GM10266 (cell line): ENCODE measurements around the gene VAV2.

Experiments
- DNase-seq: peaks from one replicate; pipeline ENCODE4 v3.0.0; 2012; ENCODE audit errors: extremely low spot score
- TF ChIP-seq, protein P1 (sequence below): IDR thresholded peaks from 2 replicates; pipeline ENCODE4 v1.5.1; 2012; ENCODE audit warnings: mild to moderate bottlenecking, low read depth; ENCODE audit not compliant: control insufficient read depth, insufficient read depth; ENCODE audit errors: missing control alignments

Gene VAV2

DNA sequence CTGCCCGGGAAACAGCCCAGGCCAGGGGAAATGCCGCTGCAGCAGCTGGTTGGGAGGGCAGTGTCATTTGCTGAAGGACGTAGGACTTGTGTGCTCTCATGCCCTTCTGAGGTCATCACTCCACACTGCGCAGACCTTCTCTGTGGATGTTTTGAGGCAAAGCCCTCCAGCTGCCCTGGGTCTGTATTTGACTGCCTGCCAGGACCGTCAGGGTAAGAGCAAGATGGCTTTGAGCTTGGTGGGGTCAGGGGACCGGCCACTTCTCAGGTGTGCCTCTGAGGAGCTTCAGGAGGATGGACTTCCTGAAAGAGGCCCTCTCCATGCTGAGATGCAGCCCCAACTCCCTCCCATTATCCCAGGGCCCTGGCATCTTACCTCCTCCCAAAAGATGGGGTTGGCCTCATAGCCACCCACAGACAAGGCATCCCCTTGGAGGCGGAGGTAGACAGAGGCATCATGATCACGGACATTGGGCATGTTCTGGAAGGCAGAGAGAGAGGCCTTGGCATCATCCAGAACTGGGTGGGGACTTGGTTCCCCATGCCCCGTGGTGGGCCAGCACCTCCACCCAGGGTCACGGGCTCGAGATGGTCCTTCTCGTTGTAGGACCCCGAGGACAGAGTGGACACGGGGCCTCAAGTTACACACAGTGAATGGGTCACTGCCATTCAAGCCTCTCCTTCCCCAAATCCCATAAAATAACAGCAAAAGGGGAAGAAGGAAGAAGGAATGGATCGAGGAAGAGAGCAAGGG, 273.4 kb downstream of the VAV2 start:
- TF ChIP-seq, protein P1, sequence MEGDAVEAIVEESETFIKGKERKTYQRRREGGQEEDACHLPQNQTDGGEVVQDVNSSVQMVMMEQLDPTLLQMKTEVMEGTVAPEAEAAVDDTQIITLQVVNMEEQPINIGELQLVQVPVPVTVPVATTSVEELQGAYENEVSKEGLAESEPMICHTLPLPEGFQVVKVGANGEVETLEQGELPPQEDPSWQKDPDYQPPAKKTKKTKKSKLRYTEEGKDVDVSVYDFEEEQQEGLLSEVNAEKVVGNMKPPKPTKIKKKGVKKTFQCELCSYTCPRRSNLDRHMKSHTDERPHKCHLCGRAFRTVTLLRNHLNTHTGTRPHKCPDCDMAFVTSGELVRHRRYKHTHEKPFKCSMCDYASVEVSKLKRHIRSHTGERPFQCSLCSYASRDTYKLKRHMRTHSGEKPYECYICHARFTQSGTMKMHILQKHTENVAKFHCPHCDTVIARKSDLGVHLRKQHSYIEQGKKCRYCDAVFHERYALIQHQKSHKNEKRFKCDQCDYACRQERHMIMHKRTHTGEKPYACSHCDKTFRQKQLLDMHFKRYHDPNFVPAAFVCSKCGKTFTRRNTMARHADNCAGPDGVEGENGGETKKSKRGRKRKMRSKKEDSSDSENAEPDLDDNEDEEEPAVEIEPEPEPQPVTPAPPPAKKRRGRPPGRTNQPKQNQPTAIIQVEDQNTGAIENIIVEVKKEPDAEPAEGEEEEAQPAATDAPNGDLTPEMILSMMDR: no peak
- DNase-seq: no peak

DNA sequence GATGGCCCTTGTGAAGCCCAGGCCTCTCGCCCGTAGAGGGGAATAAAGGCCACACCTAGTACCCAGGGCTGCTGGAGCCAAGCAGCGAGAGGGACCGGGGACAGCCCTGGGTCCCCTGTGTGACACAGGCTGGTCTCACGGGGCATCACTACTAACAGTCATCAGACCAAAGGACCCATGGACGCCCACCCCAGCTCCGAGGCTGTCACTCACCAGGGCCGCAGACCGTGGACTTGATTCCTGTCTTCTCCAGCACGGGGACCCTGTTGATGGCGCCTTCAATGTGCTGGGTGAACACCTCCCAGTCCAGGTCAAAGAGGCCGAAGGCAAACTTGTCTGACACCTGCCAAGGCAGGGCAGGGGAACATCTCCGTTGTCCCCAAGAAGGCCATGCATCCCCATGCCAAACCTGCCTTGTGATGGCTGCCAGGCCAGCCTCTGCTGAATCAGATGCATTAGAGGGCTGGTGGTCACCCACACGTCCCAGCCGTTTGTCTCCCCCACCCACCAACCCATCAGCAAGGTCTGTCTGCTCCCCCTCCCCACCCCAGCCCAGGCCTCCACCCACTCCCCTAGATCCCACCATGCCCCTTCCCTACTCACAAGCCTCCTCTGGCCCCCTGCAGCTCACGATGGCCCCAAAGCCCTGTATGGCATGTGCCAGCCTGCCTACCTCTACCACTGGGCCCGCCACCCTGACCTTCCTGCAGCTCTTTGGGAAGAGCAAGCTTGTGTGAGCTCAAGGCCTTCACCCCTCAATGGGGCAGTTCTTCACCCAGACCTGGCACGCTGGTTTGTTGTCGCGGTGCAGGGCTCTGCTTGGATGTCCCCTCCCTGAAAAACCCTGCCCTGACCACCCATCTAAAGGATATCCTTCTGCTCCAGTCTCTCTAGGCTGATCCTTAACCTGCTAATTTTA, 274.8 kb downstream of the VAV2 start:
- TF ChIP-seq, protein P1: no peak

DNA sequence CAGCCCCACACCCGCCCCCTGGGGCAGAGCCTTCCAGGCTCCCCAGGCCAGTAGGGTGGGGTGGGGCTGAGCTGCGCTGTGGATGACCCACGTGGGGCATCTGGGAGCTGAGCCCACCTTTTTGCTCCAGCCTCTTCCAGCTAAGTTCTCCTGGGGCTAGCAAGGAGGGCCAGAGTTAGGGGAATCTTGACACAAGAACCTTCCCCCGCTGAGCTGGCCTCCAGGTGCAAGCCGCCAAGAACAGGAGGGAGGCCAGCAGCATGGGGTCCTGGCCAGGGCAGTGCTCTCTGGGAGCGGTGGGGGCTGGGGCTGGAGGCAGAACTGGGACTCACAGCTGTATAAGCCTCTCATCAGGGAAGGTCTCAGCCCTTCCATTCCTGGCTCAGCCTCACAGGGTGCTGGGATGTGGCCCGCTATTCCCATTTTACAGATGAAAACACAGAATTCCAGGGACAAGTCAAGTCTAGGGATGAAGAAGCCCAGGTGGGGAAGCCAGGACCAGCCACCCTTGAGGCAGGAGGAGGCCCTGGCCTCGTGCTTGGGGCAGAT, 275.5 kb downstream of the VAV2 start:
- TF ChIP-seq, protein P1: no peak
- DNase-seq: no peak

More for the DNA sequence above, 274.8 kb downstream of the VAV2 start:
- DNase-seq: no peak

DNA sequence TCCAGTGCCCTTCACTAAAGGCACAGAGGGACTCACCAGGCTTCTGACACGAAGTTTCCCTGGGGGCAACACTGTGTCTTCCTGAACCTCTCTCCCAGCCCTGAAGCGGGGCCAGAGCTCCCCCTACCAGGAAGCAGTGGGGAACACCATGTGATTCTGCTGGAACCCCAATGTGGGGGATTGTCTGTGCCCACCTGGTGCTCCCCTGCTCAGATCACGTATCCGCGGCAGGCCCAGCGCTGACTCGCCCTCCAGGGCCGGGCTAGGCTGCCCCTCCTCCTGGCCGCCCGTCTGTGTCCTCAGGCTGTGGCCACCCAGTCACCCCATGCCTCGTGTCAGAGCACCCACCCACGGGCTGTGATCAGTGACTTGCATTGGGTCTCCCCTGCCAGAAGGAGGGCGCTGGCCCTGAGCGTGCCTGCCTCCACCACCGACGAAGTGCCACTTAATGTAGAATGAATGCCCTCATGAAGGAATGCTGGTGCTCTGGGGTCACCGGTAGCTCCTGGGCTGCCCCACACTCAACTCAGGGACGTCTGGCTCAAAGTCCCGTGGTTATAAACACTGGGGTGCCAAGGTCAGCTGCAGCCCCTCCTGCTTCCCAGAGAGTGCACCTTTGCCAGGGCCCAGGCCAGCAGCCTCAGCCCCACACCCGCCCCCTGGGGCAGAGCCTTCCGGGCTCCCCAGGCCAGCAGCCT, 276.1 kb downstream of the VAV2 start:
- no peak for DNase-seq
- TF ChIP-seq, protein P1: peak; percentile 42

DNA sequence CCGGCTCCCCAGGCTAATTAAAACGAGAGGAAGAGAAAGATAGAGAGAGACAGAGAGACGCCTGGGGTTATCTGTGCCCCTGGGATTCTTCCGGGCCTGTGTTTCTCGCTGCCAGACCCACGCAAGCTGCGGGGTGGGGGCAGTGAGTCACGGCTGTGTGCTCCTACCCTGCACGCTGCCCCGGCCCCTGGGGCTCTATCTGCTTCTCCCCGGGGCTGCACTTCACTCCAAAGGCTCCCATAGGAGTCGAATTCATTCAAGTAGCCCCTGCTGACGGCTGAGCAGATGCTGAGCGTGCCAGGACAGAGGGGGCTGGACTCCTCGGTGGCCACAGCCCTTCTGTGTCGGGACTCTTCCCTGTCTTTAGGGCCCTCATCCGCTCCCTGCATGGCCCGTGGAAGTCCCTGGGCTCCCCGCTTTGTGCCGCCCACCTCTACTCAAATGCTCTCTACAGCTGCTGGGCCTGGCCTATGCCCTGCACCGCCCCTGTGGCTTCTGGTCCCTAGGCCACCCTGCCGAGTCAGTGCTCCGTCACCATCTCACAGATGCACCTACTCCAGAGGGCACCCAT, 276.7 kb downstream of the VAV2 start:
- TF ChIP-seq, protein P1: no peak
- DNase-seq: no peak

DNA sequence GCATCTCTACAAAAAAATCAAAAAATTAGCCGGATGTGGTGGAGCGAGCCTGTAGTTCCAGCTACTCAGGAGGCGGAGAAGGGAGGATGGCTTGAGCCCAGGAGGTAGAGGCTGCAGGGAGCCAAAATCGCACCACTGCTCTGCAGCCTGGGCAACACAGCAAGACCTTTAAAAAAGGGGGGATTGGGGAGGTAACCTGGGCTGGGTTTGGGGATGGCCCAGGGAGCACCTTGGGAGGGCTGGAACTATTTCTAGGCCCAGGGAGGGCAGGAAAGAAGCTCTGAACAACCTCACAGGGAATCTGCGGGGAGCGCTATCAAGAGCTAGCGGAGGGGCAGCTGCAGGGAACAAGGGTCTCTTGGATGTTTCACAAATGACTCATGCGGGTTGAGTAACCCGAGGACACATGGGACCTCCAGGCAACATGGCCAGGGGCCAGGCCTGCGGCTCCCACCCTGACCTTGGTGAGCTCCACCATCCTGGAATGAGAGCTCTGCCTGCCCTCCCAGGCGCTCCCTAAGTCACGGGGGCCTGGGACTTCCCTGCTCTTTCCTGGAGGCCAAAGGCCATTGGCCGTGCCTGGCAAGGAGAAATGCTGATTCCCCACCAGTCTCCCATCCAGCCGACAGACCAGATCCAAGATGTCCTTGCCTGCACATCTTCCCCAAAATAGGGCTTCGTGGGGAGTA, 277.4 kb downstream of the VAV2 start:
- DNase-seq: no peak
- TF ChIP-seq, protein P1: no peak
